HPDE6-E6E7 (cell line): Measurements from ENCODE around the gene DENND2A.
A peak's percentile ranks its signal among the peaks of the same experiment; 100 is the strongest.
"Not testable (repeated sequence)": the region's sequence is repeated elsewhere in the genome, so short reads cannot be mapped to it uniquely, and the experiment has no call there.

Experiments
- DNase-seq: peaks from one replicate; pipeline ENCODE4 v3.0.0; 2011; ENCODE audit warnings: missing footprints; ENCODE audit errors: extremely low spot score

The DENND2A gene

GRCh38 chr7:140544388-140544826 lies 96.2 kb downstream of the DENND2A start:
- DNase-seq, result no peak

GRCh38 chr7:140542228-140542603 lies 98.4 kb downstream of the DENND2A start:
- DNase-seq, result no peak

- peak; percentile 86 for DNase-seq
Measured at GRCh38 chr7:140541513-140542227, 98.9 kb downstream of the DENND2A start.

GRCh38 chr7:140541176-140541512 lies 99.5 kb downstream of the DENND2A start:
- no peak for DNase-seq

GRCh38 chr7:140540136-140540777 lies 100.4 kb downstream of the DENND2A start:
- no peak for DNase-seq

GRCh38 chr7:140539461-140539860 lies 101.2 kb downstream of the DENND2A start:
- DNase-seq, result no peak

- no peak for DNase-seq
Measured at GRCh38 chr7:140537750-140538482, 102.7 kb downstream of the DENND2A start.

- DNase-seq, result no peak
Measured at GRCh38 chr7:140534743-140535142, 105.9 kb downstream of the DENND2A start.

GRCh38 chr7:140533394-140533872 lies 107.2 kb downstream of the DENND2A start:
- DNase-seq, result no peak

GRCh38 chr7:140529428-140529827 lies 111.2 kb downstream of the DENND2A start:
- DNase-seq, result not testable (repeated sequence)

- no peak for DNase-seq
Measured at GRCh38 chr7:140526787-140527664, 113.6 kb downstream of the DENND2A start.

- no peak for DNase-seq
Measured at GRCh38 chr7:140526214-140526613, 114.4 kb downstream of the DENND2A start.

- peak; percentile 49 for DNase-seq
Measured at GRCh38 chr7:140525743-140526142, 114.9 kb downstream of the DENND2A start.

- DNase-seq, result no peak
Measured at GRCh38 chr7:140521421-140521820, 119.2 kb downstream of the DENND2A start.

GRCh38 chr7:140519007-140519399 lies 121.6 kb downstream of the DENND2A start:
- no peak for DNase-seq

- no peak for DNase-seq
Measured at GRCh38 chr7:140518370-140519006, 122.1 kb downstream of the DENND2A start.

GRCh38 chr7:140517546-140518369 lies 122.9 kb downstream of the DENND2A start:
- DNase-seq, result peak; percentile 89

GRCh38 chr7:140512317-140513000 lies 128.2 kb downstream of the DENND2A start:
- peak; percentile 52 for DNase-seq

- DNase-seq, result no peak
Measured at GRCh38 chr7:140509789-140510188, 130.8 kb downstream of the DENND2A start.

- DNase-seq, result not testable (repeated sequence)
Measured at GRCh38 chr7:140507556-140507955, 133.1 kb downstream of the DENND2A start.
